Uterus (tissue), 2 donors: ENCODE data around the gene TMEM258.

Experiments used
- CTCF ChIP-seq, 4 experiments: fragments of 200-600 bp in 2 of 4; fragments of 450-650 bp in 2 of 4; sonication (generic) in 2 of 4; IDR thresholded peaks; one replicate each; pipeline ENCODE4 v1.5.1; 2016 to 2019; ENCODE audit warnings: antibody characterized with exemption in 4 of 4, mild to moderate bottlenecking in 2 of 4, moderate library complexity in 1 of 4
- POLR2A ChIP-seq, 2 donors: fragments of 450-650 bp; IDR thresholded peaks; one replicate each; pipeline ENCODE4 v1.6.1; 2016; ENCODE audit warnings: antibody characterized with exemption in 2 of 2, mild to moderate bottlenecking in 1 of 2, moderate library complexity in 1 of 2

DNA sequence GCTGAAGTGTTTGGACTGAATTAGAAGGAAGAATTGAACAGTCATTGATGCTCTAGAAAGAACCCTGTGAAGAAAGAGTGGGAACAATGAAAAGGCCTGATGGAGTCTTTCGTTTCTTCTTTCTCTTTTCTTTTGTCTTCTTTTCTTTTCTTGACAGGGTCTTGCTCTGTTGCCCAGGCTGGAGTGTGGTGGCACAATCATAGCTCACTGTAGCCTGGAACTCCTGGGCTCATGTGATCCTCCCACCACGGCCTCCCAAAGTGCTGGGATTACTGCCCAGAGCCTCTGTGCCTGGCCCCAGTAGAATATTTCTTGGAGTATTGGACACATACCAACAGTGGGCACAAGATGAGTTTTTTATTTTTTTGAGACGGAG, 1.4 kb upstream of the TMEM258 start:
- TF ChIP-seq CTCF (IDR thresholded peaks at IDR 0.05) (no peak), POLR2A (IDR thresholded peaks at IDR 0.05) (no peak)
